Esophagus (tissue), 2 donors: Measurements from ENCODE around the gene ITPR2. TPM values are rescaled to one million over a fixed set of nuclear protein-coding genes. Genes with fewer than 3 reads are reported as not detected.

Experiments used
- H3K27ac ChIP-seq, 2 donors: one replicate each; pipeline ENCODE4 v1.5.1; 2013; ENCODE audit warnings: low read depth in 2 of 2, mild to moderate bottlenecking in 2 of 2, inconsistent platforms in 1 of 2, low read length in 1 of 2, moderate library complexity in 1 of 2
- H3K27me3 ChIP-seq, 2 donors: one replicate each; pipeline ENCODE4 v1.6.1; 2013; ENCODE audit warnings: low read length in 2 of 2, control low read depth in 1 of 2, mild to moderate bottlenecking in 1 of 2; ENCODE audit not compliant: insufficient read depth in 2 of 2, control insufficient read depth in 1 of 2
- H3K36me3 ChIP-seq, 2 donors: one replicate each; pipeline ENCODE4 v1.6.1; 2013; ENCODE audit warnings: low read length in 1 of 2; ENCODE audit not compliant: control insufficient read depth in 2 of 2, insufficient read depth in 2 of 2
- H3K4me1 ChIP-seq, 2 donors: one replicate each; pipeline ENCODE4 v1.6.1; 2013; ENCODE audit warnings: low read length in 1 of 2; ENCODE audit not compliant: control insufficient read depth in 2 of 2, insufficient read depth in 2 of 2
- H3K4me3 ChIP-seq, 2 donors: one replicate each; pipeline ENCODE4 v1.5.1; 2013; ENCODE audit warnings: low read length in 2 of 2, mild to moderate bottlenecking in 2 of 2, low read depth in 1 of 2, moderate library complexity in 1 of 2
- H3K9me3 ChIP-seq, 2 donors: one replicate each; pipeline ENCODE4 v1.6.1; 2013; ENCODE audit warnings: mild to moderate bottlenecking in 2 of 2, low read depth in 1 of 2, low read length in 1 of 2, moderate library complexity in 1 of 2; ENCODE audit not compliant: control insufficient read depth in 2 of 2, insufficient read depth in 1 of 2
- WGBS, 2 donors: extraction: QIAGEN DNeasy Blood & Tissue Kit; methylation state at CpG; one replicate each; pipeline ENCODE4 v1.1.7; 2013; 5-methylcytosine and 5-hydroxymethylcytosine counted together
- polyA plus RNA-seq, 2 donors: library from polyadenylated mRNA; stranded (reverse); fragments of 200-250 nt; gene quantifications; one replicate each; pipeline ENCODE4 v1.2.3, GENCODE V29; 2013
- donor health status: healthy with polysubstance abuse.
- donor health status: Bipolar disorder and iron deficiency.

Gene ITPR2
- polyA plus RNA-seq, 2 donors: 4.8 to 5.7 TPM

DNA sequence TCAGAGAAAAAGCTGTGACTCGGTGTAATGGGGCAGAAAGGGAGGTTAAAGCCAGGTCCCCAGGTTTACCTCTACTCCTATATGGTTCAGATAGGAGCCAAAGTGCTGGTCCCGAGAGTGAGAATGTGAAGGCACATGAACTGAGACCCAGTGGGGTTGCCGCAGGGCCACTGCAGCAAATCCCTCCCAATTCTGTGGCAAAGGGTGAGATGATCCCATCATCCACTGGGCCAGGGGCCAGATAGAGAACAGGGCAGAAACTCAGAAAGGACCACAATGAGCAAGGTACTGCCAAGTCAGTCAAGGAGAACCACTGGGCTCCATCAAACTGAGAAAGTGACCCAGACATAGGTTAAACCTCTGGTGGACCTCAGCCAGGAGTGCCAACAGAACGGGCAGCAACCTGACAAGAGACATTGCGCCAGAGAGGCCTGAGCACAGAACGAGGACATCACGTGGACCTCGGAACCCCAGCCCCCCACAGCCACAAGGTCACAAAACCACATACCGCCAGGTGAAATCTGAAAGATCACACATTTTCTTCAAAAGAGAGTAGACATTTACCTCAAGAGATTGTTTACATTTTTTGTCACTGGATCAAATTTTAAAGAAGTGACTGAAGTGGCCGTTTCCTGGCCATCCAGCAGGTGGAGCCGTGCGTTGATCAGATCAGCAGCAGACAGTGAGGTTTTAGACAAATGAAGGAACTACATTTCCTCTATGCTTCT is 20.5 kb upstream of the ITPR2 start:
- H3K27ac ChIP-seq: no peak overlapping the region
- H3K36me3 ChIP-seq: no peaks in the 10 kb centered on the region
- 39% methylated on average over 12 of the region's 12 CpGs for WGBS, 2 donors
- H3K9me3 ChIP-seq: no peaks in the 10 kb centered on the region
- H3K27me3 ChIP-seq: no peaks in the 10 kb centered on the region
- H3K4me3 ChIP-seq: no peak overlapping the region
- no peaks in the 10 kb centered on the region for H3K4me1 ChIP-seq

GRCh38 chr12:26851031-26851809 is 18.2 kb upstream of the ITPR2 start:
- H3K9me3 ChIP-seq: no peaks in the 10 kb centered on the region
- WGBS, 2 donors: 26 to 39% methylated on average over 2 of the region's 2 CpGs
- no peaks in the 10 kb centered on the region for H3K4me1 ChIP-seq
- H3K36me3 ChIP-seq: no peaks in the 10 kb centered on the region
- H3K27me3 ChIP-seq: no peaks in the 10 kb centered on the region
- H3K4me3 ChIP-seq: no peak overlapping the region
- H3K27ac ChIP-seq: no peak overlapping the region

GRCh38 chr12:26848156-26848825 is 15.3 kb upstream of the ITPR2 start:
- H3K4me1 ChIP-seq: no peaks in the 10 kb centered on the region
- H3K36me3 ChIP-seq: no peaks in the 10 kb centered on the region
- no peaks in the 10 kb centered on the region for H3K27me3 ChIP-seq
- H3K27ac ChIP-seq: no peak overlapping the region
- no peak overlapping the region for H3K4me3 ChIP-seq
- no peaks in the 10 kb centered on the region for H3K9me3 ChIP-seq
- 75 to 76% methylated on average over 6 of the region's 6 CpGs for WGBS, 2 donors

DNA sequence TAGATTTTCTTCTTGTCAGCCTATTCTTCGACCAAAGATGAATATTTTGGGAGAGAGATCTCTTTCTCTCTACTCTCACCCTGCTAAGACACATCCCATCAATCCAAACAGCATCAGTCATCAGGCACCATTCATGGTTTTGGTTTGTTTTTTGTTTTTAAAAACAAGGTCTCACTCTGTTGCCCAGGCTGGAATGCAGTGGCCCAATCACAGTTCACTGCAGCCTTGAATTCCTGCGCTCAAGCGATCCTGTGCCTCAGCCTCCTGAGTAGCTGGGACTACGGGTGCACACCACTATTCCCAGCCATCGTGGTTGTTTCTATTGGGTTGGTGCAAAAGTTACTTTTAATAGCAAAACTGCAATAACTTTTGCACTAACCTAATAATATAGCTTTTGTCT is 14.4 kb upstream of the ITPR2 start:
- no peaks in the 10 kb centered on the region for H3K4me1 ChIP-seq
- H3K27ac ChIP-seq: no peak overlapping the region
- H3K27me3 ChIP-seq: no peaks in the 10 kb centered on the region
- no peaks in the 10 kb centered on the region for H3K36me3 ChIP-seq
- no peaks in the 10 kb centered on the region for H3K9me3 ChIP-seq
- WGBS, 2 donors: 92 to 95% methylated on average over 5 of the region's 5 CpGs
- H3K4me3 ChIP-seq: no peak overlapping the region

- no peak overlapping the region for H3K27ac ChIP-seq
- 68 to 84% methylated on average over 5 of the region's 5 CpGs for WGBS, 2 donors
These were observed 13.4 kb upstream of the ITPR2 start for GRCh38 chr12:26846416-26846815.

DNA sequence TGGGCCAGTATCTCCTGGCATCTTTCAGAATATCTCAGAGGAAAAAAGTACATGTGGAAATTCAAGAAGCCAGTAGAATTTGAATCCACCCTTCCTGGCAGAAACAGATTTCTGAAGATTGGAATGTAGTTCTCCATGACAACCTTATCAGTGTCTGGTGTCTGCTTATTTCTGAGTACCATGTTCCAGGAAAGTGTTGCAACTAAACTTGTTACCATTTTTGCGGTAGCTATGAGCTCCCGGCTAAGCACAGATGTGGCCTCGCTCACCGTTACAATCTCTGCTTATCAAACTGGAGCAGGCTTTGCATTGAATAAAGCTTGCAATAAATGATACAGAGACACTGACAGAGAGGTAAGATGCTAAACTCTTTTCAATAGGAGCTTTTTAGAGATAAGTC is 13.0 kb upstream of the ITPR2 start:
- Histone ChIP-seq H3K27ac (no peak overlapping the region), H3K36me3 (no peaks in the 10 kb centered on the region), H3K4me3 (no peak overlapping the region), H3K27me3 (no peaks in the 10 kb centered on the region), H3K4me1 (no peaks in the 10 kb centered on the region), H3K9me3 (no peaks in the 10 kb centered on the region)
- 62 to 78% methylated on average over 4 of the region's 4 CpGs for WGBS, 2 donors

More at GRCh38 chr12:26846416-26846815, 13.4 kb upstream of the ITPR2 start:
- no peak overlapping the region for H3K4me3 ChIP-seq
- no peaks in the 10 kb centered on the region for H3K27me3 ChIP-seq
- no peaks in the 10 kb centered on the region for H3K36me3 ChIP-seq
- H3K9me3 ChIP-seq: no peaks in the 10 kb centered on the region
- no peaks in the 10 kb centered on the region for H3K4me1 ChIP-seq

DNA sequence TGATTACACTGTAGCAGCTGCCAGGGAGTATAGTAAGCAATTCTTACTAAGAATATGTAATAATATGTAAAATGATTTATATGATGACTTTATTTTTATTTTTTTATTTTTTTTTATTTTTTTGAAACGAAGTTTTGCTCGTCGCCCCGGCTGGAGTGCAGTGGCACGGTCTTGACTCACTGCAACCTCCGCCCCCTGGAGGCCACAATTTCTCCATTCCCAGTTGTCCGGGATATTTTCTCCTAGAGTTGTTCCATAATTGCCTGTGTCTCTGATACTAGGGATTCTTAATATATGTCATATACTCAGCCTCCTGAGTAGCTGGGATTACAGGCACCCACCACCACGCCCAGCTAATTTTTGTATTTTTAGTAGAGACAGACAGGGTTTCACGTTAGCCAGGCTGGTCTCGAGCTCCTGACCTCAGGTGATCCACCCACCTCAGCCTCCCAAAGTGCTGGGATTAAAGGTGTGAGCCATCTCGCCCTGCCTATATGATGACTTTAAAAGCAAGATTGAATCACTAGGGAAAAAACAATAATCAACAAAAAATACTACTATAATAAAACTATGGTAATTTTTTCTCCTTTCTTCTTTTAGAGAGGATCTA is 12.2 kb upstream of the ITPR2 start:
- Histone ChIP-seq H3K27ac (no peak overlapping the region), H3K9me3 (no peaks in the 10 kb centered on the region), H3K27me3 (no peaks in the 10 kb centered on the region), H3K4me1 (no peaks in the 10 kb centered on the region), H3K36me3 (no peaks in the 10 kb centered on the region), H3K4me3 (no peak overlapping the region)
- WGBS, 2 donors: 31 to 36% methylated on average over 11 of the region's 11 CpGs

DNA sequence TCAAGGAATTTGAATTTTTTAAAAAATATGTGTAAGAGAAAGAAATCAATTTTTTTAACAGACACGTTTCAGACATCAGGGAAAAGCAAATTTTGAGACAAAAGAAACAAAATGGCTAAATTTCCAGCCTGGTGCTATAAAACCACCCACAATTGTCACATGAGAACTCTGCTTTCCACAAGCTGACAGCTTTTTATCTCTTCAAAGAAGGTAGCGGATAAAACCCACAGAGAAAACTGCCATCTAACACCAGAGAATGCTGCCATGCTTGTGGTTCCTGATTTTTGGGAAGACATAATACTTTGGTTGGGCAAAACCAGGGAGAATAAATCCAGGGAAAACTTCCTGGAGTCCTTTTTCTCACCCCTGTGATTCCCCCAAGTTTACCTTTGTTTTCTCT is 10.3 kb upstream of the ITPR2 start:
- Histone ChIP-seq H3K4me3 (no peak overlapping the region), H3K27ac (no peak overlapping the region), H3K27me3 (no peaks in the 10 kb centered on the region), H3K4me1 (no peaks in the 10 kb centered on the region), H3K36me3 (no peaks in the 10 kb centered on the region), H3K9me3 (no peaks in the 10 kb centered on the region)
- 85 to 92% methylated on average over 2 of the region's 2 CpGs for WGBS, 2 donors

- Histone ChIP-seq H3K27me3 (no peaks in the 10 kb centered on the region), H3K4me1 (no peaks in the 10 kb centered on the region), H3K36me3 (no peaks in the 10 kb centered on the region), H3K9me3 (no peaks in the 10 kb centered on the region), H3K27ac (no peak overlapping the region), H3K4me3 (no peak overlapping the region)
- 85 to 86% methylated on average over 5 of the region's 5 CpGs for WGBS, 2 donors
These were observed 8.1 kb upstream of the ITPR2 start for GRCh38 chr12:26841085-26841484.
